ENCODE measurements around the gene SSBP2.

The SSBP2 gene

DNA sequence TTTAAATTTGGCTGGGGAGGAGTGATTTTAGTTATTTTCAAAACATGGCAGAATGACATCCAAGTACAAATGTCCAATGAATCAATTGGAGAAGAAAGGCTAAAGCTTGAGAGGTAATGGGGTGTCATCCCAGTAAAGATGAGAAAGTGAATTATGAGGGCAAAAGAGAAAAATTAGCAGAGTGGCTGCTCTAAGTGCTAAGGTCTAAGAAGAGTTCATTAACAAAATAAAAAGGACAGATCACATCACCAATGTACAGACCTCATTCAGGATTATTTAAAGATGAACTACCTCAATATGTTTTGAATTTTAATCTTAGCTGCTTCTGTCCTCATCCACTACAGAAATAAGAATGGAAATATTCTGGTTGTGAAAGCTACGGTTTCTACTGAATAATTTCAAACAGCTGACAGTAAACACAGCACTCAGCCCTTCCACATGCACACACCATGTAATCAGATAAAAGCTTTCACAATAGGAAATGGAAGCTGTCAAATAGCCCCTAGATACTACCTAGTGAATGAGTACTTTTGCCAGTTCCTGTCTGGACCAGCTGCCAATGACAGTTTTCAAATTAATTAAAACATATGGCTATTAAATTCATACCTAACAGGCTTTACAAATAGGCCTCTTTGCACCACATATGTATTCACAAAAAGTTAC lies 171.5 kb downstream of the SSBP2 start:
- ATAC-seq: no peak

DNA sequence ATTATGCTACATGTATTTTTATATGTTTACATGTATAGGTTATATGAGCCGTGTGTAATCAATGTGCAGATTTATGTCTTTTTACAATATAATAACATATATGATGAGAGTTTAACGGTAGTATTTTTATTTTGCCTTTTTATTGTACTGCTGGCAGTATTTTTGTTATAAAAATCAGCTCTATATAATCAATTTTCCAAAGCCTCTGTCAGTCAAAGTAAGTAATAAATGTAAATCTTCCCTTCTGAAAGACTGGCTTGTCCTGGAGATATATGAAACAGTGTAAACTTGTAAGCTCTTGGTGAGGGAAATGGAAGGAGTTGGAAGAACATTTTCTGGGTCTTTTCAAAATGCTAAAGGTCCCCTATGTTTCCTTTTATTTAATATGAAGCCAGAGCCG lies 173.8 kb downstream of the SSBP2 start:
- no peak for ATAC-seq

DNA sequence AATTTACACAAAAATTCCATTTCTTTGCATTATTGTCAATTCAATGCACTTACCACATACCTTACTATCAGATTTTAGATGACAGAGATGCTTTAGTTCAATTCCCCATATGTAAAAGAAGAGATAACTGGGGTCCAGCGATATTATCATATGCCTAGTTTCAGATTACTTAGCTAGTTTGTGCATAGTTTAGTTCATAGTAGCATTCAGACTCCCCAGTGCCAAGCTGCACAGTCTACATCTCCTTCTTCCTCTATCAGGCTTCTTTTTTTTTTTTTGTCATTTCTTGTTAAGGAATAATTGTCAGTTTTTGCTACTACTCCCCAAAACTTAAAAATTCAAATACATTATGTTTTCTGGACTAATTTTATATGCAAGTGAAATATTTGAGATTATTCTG lies 175.0 kb downstream of the SSBP2 start:
- no peak for ATAC-seq

DNA sequence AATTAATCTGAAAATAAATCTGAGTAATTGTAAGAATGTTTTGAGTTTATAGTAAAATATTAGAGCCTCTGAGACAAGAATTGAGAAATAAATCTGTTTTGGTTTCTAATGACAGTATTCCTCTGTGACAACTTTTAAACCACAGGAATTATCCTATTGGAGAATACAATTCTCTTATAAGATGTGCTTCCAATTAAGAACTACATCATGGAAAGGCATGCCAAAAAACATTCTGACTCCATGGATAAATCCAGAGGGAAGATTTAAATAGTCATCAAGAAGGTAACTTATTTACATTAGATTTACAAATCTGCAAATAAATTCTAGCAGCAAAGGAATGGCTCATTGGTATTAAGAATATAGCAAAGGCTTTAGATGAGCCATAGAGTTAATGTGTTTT lies 178.7 kb downstream of the SSBP2 start:
- no peak for ATAC-seq

DNA sequence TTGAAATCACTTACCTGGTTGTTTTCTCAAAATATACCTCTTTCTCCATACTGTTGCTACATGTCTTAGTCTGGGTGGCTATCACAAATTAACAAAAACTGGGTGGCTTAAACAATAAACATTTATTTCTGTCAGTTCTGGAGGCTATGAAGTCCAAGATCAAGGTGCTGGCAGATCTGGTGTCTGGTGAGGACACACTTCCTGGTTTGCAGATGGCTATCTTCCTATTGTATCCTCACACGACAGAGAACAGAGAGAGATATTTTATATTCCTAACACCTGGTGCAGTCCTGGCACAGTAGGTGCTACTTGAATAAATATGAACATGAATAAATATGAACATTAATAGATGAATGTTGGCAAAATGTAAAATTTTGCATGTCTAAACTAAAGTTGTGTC lies 192.7 kb downstream of the SSBP2 start:
- no peak for ATAC-seq

DNA sequence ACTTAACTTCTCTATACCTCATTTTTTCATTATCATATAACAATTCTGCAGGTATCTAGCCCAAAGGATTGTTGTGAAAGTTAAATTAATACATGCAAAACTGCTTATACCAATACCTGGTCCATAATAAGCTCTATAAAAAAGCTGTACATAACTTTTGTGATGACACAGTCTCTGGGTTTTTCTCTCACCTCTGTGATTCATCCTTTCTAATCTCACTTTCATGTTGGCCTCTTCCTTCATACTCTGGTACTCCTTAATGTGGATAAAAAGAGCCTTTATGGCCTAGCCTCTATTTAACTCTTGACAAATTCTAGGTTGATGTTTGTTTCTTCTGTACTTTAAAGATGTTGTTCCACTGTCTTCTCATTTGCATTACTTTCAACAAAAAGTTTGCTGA lies 194.1 kb downstream of the SSBP2 start:
- peak; percentile 82 for ATAC-seq

DNA sequence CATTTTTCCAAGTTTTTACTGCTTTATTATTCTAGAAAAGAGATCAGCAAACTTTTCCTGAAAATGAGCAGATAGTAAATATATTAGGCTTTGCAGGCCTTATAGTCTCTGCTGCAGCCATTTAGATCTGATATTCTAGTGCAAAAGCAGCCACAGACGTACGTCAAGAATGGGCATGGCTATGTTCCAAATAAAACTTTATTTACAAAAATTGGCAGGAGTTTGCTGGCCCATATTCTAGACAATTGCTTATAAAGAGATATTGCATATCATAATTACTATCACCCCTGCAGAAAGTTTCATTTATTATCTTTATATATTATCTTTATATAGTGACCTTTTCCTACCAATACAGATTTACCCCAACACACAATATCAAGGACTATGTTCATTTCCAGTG lies 195.0 kb downstream of the SSBP2 start:
- ATAC-seq: no peak

DNA sequence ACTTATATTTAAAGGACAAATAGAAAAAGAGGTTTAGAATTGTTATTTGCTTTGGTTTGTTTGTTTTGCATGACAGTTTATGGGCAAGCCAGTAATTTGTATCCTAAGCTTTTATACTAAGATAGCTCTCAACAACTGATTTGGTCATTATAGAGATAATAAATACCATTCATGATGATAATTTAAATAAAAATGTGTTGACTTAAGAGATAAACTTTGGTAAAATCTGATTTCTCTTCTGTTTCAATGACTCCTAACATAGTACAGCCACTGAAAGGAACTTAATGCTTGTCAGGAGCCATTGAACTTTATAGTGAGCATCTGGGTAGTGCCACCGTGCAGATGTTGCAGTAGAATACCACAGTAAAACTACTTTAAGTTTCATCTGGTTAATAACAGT lies 196.2 kb downstream of the SSBP2 start:
- ATAC-seq: no peak

DNA sequence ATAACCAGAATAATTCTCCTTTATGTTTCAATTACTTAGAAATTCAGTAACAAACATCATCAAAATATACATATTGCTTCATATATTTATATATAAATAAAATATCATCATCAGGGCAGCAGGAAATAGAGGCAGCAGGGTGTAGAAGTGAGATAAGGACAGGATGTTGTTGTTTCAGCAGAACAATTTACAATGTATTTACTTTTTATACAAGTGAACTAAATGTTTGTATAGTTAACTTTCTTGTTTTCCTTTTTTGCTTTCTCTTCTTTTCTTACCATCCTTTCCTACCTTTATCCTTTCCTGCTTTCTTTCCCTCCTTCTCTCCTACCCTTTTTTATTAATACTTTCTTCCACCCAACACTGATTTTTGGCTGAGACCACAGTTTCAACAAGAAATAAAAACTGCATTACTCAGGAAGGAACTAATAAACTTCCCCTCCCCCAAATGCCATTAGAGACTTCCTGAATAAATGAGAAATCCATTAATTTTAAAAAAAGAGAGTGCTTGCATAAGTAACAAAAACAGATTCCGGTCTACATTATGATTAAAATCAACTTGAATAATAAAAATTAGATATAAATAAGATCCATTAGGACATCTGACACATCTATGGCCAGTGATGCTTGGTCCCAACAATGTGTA lies 197.2 kb downstream of the SSBP2 start:
- no peak for ATAC-seq

DNA sequence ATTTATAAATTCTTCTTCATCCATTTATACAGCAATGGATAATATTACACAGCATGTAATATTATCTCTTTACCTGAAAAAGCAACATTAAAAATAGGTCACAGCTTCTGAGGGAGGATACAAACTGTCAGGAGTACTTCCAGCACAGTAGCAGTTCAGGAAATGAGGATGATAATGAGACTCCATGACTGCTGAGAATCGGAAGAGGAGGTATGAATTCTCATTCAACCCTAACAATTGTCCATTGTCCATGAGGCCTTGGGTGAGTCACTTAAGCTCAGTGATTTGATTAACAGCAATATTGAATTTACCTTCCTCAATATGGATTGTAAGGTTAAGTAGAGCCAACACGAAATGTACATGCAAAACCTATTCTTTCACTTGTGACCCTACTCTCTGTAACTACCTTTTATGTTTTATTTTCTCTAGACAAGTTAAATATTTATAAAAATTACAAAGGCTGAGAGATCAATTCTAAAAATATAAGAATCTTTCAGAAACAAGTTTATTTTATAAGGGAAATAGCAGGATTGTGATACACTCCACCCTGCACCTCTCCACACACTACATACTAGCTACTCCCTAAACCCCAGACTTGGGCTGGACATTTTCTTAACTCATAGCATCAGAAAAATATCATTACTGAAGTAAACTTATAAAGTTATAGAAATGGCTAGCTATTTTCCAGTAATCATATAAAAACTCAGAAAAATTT lies 197.9 kb downstream of the SSBP2 start:
- ATAC-seq: no peak

DNA sequence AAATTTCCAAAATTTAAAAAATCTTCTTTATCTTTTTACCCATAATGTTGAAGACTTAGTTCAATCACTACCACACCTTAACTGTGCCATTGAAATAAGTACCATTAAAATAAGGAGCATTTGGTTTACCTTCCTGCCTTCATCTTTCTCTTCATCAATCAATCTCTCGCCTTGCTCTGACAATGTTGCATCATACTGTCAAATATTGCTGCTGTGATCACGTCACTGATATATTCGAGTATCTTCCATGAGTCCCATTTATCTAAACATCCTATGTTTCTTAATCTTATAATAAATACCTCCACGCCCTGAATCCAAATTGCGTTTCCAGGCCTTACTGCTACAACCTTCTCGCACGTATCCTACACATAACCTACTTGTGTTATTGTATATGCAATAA lies 201.8 kb downstream of the SSBP2 start:
- no peak for ATAC-seq

DNA sequence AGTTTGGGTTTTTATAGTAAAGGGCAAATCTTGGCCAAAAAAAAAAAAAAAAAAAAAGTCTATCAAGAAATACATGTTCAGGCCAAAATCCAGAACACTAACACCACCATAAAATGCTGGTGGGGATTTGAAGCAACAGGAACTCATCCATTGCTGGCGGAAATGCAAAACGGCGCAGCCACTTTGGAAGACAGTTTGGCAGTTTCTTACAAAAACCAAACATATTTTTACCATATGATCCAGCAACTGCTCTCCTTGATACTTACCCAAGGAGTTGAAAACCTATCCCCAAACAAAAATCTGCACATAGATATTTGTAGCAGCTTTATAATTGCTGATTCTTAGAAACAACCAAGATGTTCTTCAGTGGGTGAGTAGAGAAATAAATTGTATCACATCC lies 203.9 kb downstream of the SSBP2 start:
- no peak for ATAC-seq

DNA sequence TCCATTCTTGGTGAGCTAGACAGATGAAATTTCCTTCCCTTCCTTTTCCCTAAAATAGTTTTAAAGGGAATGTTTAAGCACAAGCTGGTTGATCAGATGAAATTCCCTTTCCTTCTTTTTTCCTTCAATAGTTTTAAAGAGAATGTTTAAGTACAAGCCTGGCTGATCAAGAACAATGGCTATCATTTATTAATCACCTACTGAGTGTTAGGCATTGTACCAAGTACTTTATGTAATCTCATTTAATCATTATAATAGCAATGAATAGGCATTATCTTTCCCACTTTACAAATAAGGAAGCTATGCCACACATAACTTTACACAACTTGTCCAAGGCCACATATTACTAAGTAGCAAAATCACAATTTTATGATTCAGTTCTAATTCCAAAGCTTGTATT lies 205.0 kb downstream of the SSBP2 start:
- ATAC-seq: no peak

DNA sequence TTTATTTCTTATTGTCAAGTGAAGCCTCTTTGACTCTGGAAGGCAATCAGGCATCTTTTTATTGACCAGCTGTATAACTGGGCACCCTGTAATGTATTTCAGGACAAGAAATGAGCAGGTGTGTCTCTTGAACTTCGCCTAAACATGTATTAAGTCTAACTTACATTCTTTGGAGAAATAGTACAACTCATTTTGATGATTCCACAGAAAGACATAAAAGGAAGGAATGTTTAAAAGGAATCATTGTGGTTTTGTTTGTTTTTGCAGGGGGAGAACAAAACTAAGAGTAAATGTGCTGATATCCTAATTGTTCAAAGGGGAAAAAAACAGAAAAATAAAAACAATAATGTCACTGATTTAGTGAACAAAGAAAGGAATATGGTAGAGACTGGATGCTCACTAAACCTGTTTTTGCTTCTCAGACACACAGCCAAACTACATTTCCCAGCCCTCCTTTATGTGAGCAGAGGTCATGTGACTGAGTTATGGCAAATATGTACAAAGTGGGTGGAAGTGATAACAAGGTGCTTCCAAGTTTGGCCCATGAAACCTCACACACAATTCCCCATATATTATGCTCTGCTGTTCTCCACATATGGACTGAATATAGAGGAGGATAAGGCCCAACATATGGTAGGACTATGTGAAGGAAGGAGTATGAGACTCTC lies 206.4 kb downstream of the SSBP2 start:
- ATAC-seq: no peak

DNA sequence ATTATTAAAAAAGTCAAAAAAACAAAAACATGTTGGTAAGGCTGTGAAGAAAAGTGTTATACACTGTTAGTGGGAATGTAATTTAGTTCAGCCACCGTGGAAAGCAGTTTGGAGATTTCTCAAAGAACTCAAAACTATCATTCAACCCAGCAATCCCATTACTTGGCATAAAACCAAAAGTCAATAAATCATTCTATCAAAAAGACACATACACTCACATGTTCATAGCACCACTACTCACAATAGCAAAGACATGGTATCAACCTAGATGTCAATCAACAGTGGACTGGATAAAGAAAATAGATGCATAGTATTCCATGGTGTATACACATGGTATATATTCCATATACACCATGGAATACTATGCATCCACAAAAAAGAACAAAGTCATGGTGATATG lies 208.7 kb downstream of the SSBP2 start:
- ATAC-seq: no peak

DNA sequence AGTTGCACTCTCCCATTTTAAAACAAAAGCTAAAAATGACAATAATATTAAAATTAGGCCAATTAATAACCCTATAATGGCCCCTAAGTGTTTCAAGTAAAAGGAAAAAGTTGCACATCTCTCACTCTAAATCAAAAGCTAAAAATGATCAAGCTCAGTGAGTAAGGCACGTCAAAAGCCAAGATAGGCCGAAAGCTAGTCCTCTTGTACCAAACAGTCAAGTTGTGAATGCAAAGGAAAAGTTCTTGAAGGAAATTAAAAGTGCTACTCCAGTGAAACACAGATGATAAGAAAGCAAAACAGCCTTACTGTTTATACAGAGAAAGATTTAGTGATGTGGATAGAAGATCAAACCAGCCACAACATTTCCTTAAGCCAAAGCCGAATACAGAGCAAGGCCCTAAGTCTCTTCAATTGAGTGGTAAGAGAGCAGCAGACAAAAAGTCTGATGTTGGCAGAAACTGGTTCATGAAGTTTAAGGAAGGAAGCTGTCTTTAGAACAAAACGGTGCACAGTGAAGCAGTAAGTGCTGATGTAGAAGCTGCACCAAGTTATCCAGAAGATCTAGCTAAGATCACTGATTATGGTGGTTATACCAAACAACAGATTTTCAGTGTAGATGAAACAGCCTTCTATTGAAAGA lies 212.9 kb downstream of the SSBP2 start:
- no peak for ATAC-seq

DNA sequence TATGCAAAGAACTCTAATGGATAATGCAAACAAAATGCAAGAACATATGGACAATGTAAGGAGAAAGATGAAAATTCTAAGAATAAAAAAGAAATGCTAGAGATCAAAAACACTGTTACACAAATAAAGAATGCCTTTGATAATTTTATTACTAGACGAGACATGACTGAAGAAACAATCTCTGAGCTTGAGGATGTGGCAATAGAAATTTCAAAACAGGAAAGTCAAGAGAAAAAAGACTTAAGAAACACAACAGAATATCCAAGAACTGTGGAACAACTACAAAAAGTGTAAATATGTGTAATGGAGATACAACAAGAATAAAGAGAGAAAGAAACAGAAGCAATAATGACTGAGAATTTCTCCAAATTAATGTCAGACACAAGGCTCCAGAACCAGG lies 216.5 kb downstream of the SSBP2 start:
- no peak for ATAC-seq

DNA sequence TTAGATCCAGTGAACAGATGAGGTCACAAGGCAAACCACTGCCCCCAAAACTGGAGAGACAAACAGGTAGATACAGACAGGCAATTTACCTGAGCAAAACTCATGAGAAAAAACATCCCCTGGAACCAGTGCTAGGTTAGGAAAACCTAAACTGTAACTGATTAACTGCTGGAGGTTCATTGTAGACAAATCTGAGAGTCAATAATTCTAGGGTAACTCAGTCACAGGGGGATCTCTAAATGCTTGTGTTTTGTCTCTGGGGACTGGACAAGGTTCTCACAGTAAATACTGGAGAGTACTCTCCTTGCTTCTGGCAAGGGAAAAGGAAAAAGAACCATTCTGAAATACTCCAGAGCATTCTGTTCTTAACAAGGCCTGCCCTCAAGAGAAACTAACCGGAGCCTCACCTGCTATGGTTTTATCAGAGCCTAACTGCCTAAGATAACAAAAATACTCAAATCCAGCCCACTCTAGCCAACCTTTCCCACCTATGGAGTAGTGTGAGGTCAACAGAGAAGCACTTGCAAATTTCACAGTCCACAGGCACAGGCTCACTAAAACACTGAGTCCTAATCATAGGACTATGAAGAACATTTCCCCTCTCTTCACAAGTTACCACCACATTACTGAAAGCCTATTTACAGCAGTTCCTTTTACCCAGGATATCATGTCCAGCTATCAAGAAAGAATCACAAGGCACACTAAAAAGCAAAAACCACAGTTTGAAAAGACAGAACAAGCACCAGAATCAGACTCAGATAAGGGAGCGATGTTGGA lies 217.1 kb downstream of the SSBP2 start:
- no peak for ATAC-seq

DNA sequence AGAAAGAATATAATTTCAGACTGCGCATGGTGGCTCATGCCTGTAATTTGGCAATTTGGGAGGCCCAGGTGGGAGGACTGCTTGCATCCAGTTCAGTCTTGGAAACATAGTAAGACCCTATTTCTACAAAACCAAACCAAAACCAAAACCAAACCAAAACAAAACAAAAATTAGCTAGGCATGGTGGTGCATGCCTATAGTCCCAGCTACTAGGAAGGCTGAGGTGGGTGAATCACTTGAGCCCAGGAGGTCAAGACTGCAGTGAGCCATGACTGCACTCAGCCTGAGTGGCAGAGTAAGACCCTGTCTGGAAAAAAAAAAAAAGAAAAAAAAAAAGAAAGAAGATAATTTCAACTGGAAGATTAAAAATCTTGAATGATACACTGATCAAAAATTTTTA lies 220.0 kb downstream of the SSBP2 start:
- ATAC-seq: no peak

DNA sequence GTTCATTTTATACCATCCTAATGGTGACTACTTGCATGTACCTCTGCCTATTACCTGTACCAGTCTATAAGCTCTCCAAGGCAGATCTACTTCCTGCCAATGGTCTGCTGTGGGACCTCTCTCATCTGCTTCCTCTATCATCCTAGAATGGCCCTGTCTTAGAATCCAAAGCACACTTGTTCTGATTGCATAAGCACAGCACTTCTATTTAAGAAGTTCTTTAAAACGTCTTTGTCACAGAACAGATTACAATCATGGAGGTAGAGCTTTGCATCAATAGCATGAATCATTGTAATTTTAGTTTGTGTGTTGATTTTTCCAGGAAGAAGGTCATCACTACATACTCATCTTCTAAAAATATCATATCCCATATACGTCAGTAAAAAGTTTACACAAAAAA lies 225.2 kb downstream of the SSBP2 start:
- peak; percentile 21 to 33 for ATAC-seq

DNA sequence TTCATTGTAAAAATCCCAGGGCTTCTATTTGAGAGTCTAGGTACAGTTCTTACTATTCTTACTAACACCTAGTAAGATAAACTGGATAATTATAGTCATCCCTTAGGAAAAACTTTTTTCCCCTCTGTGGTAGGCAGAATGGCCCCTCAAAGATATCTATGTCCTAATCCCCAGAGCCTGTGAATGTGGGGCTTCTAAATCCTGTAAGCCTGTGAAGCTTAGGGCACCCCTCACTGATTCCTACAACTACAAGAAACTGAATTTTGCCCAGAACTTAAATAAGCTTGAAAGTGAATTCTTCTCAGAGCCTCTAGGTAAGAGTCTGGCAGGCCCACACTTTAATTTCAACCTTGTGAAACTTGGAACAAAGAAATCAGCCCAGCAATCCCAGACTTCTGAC lies 226.9 kb downstream of the SSBP2 start:
- no peak for ATAC-seq

DNA sequence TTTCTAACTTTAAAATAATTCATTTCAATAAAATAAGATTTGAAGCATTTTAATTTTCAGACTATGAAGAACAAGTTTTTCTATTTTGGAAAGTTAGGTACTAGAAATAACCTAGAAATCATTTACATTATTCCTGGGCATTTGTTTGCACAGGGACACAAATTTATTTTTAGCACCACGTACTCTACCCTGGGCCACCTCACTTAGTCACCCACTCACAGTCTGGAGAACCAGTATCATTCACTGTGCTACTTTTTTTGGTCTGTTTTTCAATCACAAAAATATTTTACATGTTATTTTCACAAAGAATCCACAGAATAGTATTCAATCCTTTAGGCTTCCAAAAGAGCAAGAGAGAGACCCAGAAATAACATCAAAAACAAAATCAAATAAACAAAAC lies 228.3 kb downstream of the SSBP2 start:
- ATAC-seq: no peak

DNA sequence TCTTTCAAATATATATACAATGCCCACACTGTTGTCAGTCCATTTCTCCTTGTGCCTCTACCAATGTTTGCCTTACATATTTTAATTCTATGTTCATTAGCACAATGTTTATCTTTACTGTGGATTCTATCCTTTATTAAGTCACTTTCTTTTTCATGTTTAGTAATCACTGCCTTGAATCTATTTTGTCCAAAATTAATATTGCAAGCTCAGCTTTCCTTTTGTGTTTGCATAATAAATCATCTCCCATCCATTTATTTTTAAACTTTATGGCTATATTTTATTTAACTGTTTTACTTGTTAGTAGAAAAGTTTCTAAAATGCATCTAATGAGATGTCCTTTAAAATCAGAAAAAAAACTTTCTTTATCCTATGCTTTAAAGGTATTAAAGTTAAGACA lies 230.1 kb downstream of the SSBP2 start:
- ATAC-seq: no peak
